Duodenal mucosa (tissue), 2 donors: Measurements from ENCODE around the gene SCMH1.

Experiments used
- H3K27ac ChIP-seq: one replicate; pipeline ENCODE4 v1.7.0; 2013; ENCODE audit warnings: low read depth, low read length
- H3K27me3 ChIP-seq, 2 donors: one replicate each; pipeline ENCODE4 v1.7.0; 2013; ENCODE audit warnings: low read length in 2 of 2, control low read depth in 1 of 2; ENCODE audit not compliant: insufficient read depth in 2 of 2, control insufficient read depth in 1 of 2
- H3K36me3 ChIP-seq, 2 donors: one replicate each; pipeline ENCODE4 v1.7.0; 2013; ENCODE audit warnings: low read length in 2 of 2, control low read depth in 1 of 2; ENCODE audit not compliant: insufficient read depth in 2 of 2, control insufficient read depth in 1 of 2
- H3K4me1 ChIP-seq, 2 donors: one replicate each; pipeline ENCODE4 v1.7.0; 2013; ENCODE audit warnings: low read length in 2 of 2, control low read depth in 1 of 2; ENCODE audit not compliant: insufficient read depth in 2 of 2, control insufficient read depth in 1 of 2
- H3K4me3 ChIP-seq, 2 donors: one replicate each; pipeline ENCODE4 v1.7.0; 2013; ENCODE audit warnings: low read length in 2 of 2, low read depth in 1 of 2
- H3K9ac ChIP-seq, 2 donors: one replicate each; pipeline ENCODE4 v1.7.0; 2013; ENCODE audit warnings: low read length in 2 of 2, low read depth in 1 of 2
- H3K9me3 ChIP-seq, 2 donors: one replicate each; pipeline ENCODE4 v1.7.0; 2013; ENCODE audit warnings: low read length in 2 of 2, control low read depth in 1 of 2; ENCODE audit not compliant: control insufficient read depth in 1 of 2

Gene SCMH1

GRCh38 chr1:41038110-41038509 lies 204.0 kb downstream of the SCMH1 start:
- Histone ChIP-seq H3K36me3 (peaks cover 21 to 57% of the 10 kb centered on the region in 2 donors), H3K4me1 (no peaks in the 10 kb centered on the region), H3K9ac (no peak overlapping the region), H3K4me3 (no peak overlapping the region), H3K9me3 (no peaks in the 10 kb centered on the region), H3K27ac (no peak overlapping the region), H3K27me3 (no peaks in the 10 kb centered on the region)

- Histone ChIP-seq H3K27me3 (no peaks in the 10 kb centered on the region), H3K4me1 (no peaks in the 10 kb centered on the region), H3K9me3 (no peaks in the 10 kb centered on the region), H3K4me3 (no peak overlapping the region), H3K36me3 (peaks cover 23 to 63% of the 10 kb centered on the region in 2 donors), H3K9ac (no peak overlapping the region), H3K27ac (no peak overlapping the region)
These were observed 204.8 kb downstream of the SCMH1 start for GRCh38 chr1:41037116-41037903.

DNA sequence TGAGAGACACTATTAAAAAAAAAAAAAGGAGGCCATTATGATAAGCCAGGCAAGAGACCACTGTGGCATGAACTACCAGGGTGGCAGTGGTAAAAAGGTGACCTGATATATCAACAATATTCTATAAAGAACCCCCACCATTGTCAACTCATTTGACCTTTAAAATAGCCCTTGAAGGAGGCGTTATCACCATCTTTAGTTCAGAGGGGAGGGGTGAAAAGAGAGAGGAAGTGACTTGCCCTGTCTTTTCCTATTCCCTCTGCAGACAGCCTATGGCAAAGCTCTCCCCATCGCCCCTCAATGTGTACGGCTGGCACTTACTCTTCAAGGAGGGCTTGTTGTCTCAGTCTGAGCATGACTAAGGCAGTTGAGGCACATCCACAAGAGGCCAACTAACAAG lies 208.8 kb downstream of the SCMH1 start:
- Histone ChIP-seq H3K4me3 (no peak overlapping the region), H3K4me1 (no peaks in the 10 kb centered on the region), H3K36me3 (peaks cover 30 to 65% of the 10 kb centered on the region in 2 donors), H3K9me3 (no peaks in the 10 kb centered on the region), H3K27me3 (no peaks in the 10 kb centered on the region), H3K27ac (no peak overlapping the region), H3K9ac (no peak overlapping the region)

- Histone ChIP-seq H3K27ac (no peak overlapping the region), H3K4me1 (no peaks in the 10 kb centered on the region), H3K4me3 (no peak overlapping the region), H3K27me3 (no peaks in the 10 kb centered on the region), H3K36me3 (peaks cover 32 to 67% of the 10 kb centered on the region in 2 donors), H3K9me3 (no peaks in the 10 kb centered on the region), H3K9ac (no peak overlapping the region)
These were observed 210.0 kb downstream of the SCMH1 start for GRCh38 chr1:41032147-41032546.

GRCh38 chr1:41030872-41031616 lies 211.1 kb downstream of the SCMH1 start:
- H3K9ac ChIP-seq, result no peak overlapping the region
- no peaks in the 10 kb centered on the region for H3K4me1 ChIP-seq
- H3K9me3 ChIP-seq, result no peaks in the 10 kb centered on the region
- no peak overlapping the region for H3K27ac ChIP-seq
- H3K27me3 ChIP-seq, result no peaks in the 10 kb centered on the region
- H3K36me3 ChIP-seq, result peaks cover 29 to 61% of the 10 kb centered on the region in 2 donors
- no peak overlapping the region for H3K4me3 ChIP-seq

DNA sequence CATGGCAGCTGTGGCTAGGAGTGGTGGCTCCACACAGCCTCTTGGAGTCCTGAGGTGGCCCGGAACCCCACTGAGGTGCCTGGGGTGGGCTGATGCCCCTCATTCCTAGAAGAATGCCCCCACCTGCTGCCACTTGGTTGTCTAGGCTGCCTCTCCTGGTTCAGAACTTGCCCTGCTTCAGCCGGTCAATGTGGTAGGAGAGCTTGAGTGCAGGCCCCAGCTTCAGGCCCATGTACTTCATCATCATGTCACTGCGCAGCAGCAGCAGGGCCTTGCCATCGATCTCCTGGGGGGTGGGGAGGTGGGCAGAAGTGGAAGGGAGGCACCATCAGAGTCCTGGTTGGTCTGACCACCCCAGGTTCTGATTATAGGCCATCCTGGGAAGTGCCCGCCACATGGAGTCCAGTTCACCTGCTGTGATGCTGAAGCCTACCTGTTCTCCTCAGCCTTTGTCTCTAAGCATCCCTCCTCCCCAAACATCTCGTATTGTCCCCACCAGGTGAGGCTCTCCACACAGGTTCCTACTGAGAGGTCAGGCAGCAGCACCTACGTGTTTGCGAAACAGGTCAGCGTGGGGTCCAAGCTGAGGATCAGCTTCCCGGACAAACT lies 214.0 kb downstream of the SCMH1 start:
- no peak overlapping the region for H3K4me3 ChIP-seq
- no peaks in the 10 kb centered on the region for H3K27me3 ChIP-seq
- peaks cover 19 to 36% of the 10 kb centered on the region in 2 donors for H3K36me3 ChIP-seq
- H3K4me1 ChIP-seq, result no peaks in the 10 kb centered on the region
- H3K9me3 ChIP-seq, result no peaks in the 10 kb centered on the region
- H3K9ac ChIP-seq, result no peak overlapping the region
- H3K27ac ChIP-seq, result no peak overlapping the region

DNA sequence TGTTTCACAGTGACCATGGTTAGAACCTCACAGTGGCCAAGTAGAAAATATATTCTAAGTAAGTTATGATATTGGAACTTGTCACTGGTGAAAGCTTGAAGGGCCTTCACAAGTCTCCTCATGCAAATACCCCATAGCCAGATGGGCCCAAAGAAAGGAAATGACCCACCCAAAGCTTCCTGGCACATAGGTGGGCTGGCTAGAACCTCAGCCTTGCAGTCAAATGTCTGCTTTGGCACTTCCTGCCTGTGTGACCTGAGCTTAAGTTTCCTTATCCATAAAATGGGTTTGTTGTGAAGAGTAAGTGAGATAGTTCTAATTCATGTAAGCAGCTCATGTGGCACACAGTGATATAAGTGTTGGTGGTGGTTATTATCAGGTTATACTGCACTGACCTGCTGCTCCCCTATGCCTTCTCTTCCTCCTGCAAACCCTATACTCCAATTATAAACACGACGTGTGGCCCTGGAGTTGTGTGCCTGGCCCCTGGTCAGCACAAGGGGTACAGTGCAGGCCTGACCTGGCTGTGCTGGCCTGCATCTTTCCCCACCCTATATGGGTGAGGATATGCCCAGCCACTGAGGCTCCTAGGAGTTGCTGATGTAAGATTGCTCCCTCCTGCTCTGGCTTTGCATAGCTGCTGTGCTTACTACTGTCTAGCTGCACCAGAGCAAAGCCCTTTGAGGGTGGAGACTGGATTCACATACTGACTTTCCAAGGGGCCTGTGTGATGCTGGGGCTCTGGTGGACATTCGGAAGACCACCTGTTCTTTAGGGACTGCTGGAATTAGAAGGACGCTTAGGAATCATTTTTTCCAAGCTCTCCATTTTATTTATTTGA lies 215.9 kb downstream of the SCMH1 start:
- no peak overlapping the region for H3K27ac ChIP-seq
- no peaks in the 10 kb centered on the region for H3K27me3 ChIP-seq
- no peaks in the 10 kb centered on the region for H3K9me3 ChIP-seq
- H3K4me3 ChIP-seq, result no peak overlapping the region
- peaks cover 15 to 26% of the 10 kb centered on the region in 2 donors for H3K36me3 ChIP-seq
- H3K9ac ChIP-seq, result no peak overlapping the region
- peaks cover 0 to 6% of the 10 kb centered on the region in 2 donors for H3K4me1 ChIP-seq

GRCh38 chr1:41024953-41025352 lies 217.2 kb downstream of the SCMH1 start:
- no peaks in the 10 kb centered on the region for H3K9me3 ChIP-seq
- H3K9ac ChIP-seq, result no peak overlapping the region
- H3K36me3 ChIP-seq, result peaks cover 12 to 21% of the 10 kb centered on the region in 2 donors
- H3K4me3 ChIP-seq, result no peak overlapping the region
- peaks cover 5 to 11% of the 10 kb centered on the region in 2 donors for H3K4me1 ChIP-seq
- H3K27ac ChIP-seq, result no peak overlapping the region
- no peaks in the 10 kb centered on the region for H3K27me3 ChIP-seq

- peaks cover 9 to 18% of the 10 kb centered on the region in 2 donors for H3K36me3 ChIP-seq
- no peaks in the 10 kb centered on the region for H3K27me3 ChIP-seq
- no peaks in the 10 kb centered on the region for H3K9me3 ChIP-seq
- H3K27ac ChIP-seq, result no peak overlapping the region
- no peak overlapping the region for H3K4me3 ChIP-seq
- H3K9ac ChIP-seq, result no peak overlapping the region
- peaks cover 5 to 11% of the 10 kb centered on the region in 2 donors for H3K4me1 ChIP-seq
These were observed 218.7 kb downstream of the SCMH1 start for GRCh38 chr1:41023279-41023990.
